ENCODE data around the gene SHISA4. TPM values are rescaled to one million over a fixed set of nuclear protein-coding genes. Genes with fewer than 3 reads are reported as not detected.

The SHISA4 gene
- total RNA-seq, 1 donor from 2014 or later: 7.4 TPM

DNA sequence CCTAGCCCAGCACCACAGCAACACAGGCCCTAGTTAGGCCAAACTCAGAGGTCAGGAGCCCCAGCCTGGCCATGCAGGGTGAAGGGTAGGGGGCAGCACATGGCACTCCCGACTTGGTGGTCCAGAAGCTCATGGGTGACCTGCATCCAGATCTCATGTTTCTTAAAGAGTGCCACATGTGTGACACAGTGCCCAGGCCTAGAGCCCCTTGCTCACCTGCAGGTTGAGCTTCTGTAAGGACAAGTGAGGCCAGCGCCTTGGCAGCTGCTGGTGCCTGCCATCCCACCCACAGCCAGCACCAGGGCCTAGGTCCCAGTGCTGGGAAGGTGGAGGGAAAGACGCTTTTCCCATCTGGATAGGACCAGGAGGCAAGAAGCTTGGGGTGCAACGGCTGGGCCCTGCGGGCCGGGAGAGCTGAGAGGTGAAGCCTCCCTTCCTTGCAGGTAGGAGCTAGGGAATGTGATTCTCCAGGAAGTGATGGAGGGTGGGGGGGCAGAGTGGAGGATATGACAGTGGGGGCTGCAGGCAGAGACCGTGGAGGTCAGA is 6.5 kb downstream of the SHISA4 start:
- Mint-ChIP-seq H3K36me3 (ENCODE audit: insufficient read depth) (no peaks in the 10 kb centered on the region), H3K4me3 (ENCODE audit: low read depth) (no peak overlapping the region), H3K27ac (no peak overlapping the region), H3K4me1 (ENCODE audit: low read depth) (peaks cover 3% of the 10 kb centered on the region), H3K9me3 (ENCODE audit: low read depth) (no peaks in the 10 kb centered on the region), H3K27me3 (peaks cover 22% of the 10 kb centered on the region)
- no peak for DNase-seq (ENCODE audit: low spot score, unreplicated experiment)
- TF ChIP-seq, protein P1, sequence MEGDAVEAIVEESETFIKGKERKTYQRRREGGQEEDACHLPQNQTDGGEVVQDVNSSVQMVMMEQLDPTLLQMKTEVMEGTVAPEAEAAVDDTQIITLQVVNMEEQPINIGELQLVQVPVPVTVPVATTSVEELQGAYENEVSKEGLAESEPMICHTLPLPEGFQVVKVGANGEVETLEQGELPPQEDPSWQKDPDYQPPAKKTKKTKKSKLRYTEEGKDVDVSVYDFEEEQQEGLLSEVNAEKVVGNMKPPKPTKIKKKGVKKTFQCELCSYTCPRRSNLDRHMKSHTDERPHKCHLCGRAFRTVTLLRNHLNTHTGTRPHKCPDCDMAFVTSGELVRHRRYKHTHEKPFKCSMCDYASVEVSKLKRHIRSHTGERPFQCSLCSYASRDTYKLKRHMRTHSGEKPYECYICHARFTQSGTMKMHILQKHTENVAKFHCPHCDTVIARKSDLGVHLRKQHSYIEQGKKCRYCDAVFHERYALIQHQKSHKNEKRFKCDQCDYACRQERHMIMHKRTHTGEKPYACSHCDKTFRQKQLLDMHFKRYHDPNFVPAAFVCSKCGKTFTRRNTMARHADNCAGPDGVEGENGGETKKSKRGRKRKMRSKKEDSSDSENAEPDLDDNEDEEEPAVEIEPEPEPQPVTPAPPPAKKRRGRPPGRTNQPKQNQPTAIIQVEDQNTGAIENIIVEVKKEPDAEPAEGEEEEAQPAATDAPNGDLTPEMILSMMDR (IDR thresholded peaks at IDR 0.05; ENCODE audit: unreplicated experiment): no peak

DNA sequence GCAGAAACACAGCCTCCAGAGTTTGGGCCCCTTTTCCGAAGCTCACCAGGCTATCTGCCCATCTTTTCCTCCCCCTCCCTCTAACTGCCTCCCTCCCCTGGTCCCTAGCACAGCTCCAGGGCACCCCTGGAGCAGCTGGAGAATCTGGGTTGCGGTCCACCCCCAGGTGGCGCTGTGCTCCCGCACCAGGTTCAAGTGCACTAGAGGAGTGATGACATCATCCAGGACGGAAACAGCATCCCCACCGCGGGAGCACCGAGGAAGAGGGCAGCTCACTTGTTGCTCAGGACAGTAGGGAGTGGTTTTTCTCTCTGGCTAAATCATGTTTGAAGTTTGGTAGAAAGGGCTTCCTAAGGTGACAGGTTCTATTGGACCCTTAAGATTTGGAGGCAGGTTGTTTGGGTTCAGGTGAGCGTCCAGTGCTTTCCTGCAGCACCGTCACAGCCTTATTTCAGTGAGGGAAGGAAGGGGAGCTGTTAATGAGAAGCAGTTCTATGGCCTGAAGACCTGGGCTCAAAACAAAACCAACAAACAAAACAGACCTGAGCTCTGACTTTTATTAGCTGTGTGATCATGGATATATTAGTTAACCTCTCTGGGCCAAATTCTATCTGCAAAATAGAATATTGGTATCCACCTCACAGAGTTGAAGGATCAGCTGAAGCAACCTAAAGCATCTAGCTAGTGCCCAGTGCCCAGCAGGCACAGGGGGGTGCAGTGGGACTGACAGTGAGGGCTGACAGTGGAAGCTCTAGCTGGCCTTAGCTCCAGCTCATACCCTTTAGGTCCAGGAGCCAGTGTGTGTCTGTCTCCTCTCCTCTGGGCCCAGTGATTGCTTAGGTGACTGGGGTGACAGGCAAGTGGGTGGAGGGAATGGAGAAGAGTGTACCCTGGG is 7.5 kb downstream of the SHISA4 start:
- Mint-ChIP-seq H3K36me3 (ENCODE audit: insufficient read depth) (no peaks in the 10 kb centered on the region), H3K4me3 (ENCODE audit: low read depth) (peak overlapping the region; percentile 31)

DNA sequence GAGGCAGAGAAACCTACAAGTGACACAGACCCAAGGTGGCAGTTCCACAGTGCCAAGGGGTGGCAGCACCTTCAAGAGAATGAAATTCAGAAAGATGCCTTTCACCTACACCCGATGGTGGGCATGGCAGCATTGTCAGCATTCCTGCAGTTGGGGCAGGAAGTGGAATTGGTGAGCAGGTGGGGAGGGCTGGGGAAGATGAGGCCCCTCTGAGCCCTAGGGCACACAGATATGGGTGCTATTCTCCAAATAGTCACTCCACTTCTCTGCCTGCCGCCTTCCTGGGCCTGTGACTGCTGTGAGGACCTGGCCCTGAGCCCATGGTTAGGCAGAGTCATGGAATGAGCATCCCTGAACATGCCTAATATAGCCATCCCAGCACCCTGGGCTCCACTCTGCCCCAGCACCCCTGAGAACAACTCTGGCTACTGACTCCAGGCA is 8.3 kb downstream of the SHISA4 start:
- Mint-ChIP-seq H3K27ac (no peak overlapping the region), H3K4me3 (ENCODE audit: low read depth) (no peak overlapping the region), H3K36me3 (ENCODE audit: insufficient read depth) (no peaks in the 10 kb centered on the region), H3K9me3 (ENCODE audit: low read depth) (no peaks in the 10 kb centered on the region), H3K4me1 (ENCODE audit: low read depth) (peaks cover 3% of the 10 kb centered on the region), H3K27me3 (peaks cover 17% of the 10 kb centered on the region)
- no peak for DNase-seq (ENCODE audit: low spot score, unreplicated experiment)
- TF ChIP-seq, protein P1 (IDR thresholded peaks at IDR 0.05; ENCODE audit: unreplicated experiment): no peak

More for the DNA sequence above, 7.5 kb downstream of the SHISA4 start:
- Mint-ChIP-seq H3K27ac (no peak overlapping the region), H3K27me3 (peaks cover 20% of the 10 kb centered on the region), H3K4me1 (ENCODE audit: low read depth) (peaks cover 3% of the 10 kb centered on the region), H3K9me3 (ENCODE audit: low read depth) (no peaks in the 10 kb centered on the region)
- peak; percentile 89 for DNase-seq (ENCODE audit: low spot score, unreplicated experiment)
- TF ChIP-seq, protein P1 (IDR thresholded peaks at IDR 0.05; ENCODE audit: unreplicated experiment): peak; percentile 97

DNA sequence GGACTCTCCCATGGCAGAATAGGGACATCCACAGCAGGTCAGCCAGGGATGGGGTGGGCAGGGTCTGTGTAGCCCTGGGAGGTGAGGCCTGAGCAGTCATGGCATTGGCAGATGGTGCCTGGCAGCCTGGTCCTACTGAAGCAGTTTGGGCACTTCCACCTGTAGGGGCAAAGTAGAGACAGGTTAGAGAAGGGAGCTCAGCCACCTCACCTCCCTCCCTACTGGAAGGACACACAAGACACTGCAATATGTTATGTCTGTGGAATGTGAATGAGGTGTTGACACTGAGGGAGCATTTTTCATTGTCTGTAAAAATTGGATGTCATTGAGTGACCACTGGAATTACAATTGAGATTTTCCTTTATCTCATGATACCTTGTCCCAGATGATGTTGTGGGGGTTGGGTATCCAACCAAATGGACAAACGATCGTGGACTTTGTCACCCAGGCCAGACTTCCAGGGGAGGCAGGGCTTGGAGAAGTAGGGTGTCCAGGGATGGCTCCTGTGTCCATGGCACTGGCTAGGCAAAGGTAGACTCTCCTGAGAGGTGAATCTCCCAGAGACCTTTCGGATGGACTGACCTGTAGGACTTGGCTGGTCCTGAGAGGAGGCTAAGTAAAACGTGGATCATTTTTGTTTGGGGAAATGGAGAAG is 9.7 kb downstream of the SHISA4 start:
- TF ChIP-seq, protein P1 (IDR thresholded peaks at IDR 0.05; ENCODE audit: unreplicated experiment): no peak
- H3K36me3 Mint-ChIP-seq (ENCODE audit: insufficient read depth): no peaks in the 10 kb centered on the region
- no peak overlapping the region for H3K27ac Mint-ChIP-seq
- H3K27me3 Mint-ChIP-seq: peaks cover 13% of the 10 kb centered on the region
- no peaks in the 10 kb centered on the region for H3K9me3 Mint-ChIP-seq (ENCODE audit: low read depth)
- H3K4me1 Mint-ChIP-seq (ENCODE audit: low read depth): peaks cover 3% of the 10 kb centered on the region
- no peak for DNase-seq (ENCODE audit: low spot score, unreplicated experiment)
- no peak overlapping the region for H3K4me3 Mint-ChIP-seq (ENCODE audit: low read depth)

DNA sequence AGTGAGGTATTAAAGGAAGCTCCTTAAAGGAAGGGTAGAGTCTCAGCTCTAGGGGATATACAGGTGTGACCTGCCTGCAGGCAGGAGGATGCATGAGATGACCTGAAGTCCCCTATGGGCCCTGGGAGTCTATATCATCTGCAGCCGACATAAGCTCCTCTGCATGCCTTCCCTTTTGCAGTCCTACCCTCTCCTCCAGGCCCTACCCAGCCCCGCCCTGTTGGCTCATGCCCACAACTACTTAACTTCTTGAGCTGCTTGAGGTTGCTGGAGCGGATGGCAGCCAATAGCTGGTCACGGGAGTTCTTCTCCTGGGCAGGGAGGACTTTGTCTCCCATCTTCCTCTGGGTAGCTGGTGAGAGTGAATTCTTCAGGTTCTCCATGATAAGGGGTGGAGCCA is 10.3 kb downstream of the SHISA4 start:
- Mint-ChIP-seq H3K27ac (no peak overlapping the region), H3K27me3 (peaks cover 12% of the 10 kb centered on the region), H3K36me3 (ENCODE audit: insufficient read depth) (no peaks in the 10 kb centered on the region), H3K9me3 (ENCODE audit: low read depth) (no peaks in the 10 kb centered on the region), H3K4me1 (ENCODE audit: low read depth) (peaks cover 3% of the 10 kb centered on the region), H3K4me3 (ENCODE audit: low read depth) (no peak overlapping the region)
- no peak for DNase-seq (ENCODE audit: low spot score, unreplicated experiment)
- TF ChIP-seq, protein P1 (IDR thresholded peaks at IDR 0.05; ENCODE audit: unreplicated experiment): no peak
